H1 (cell line): ENCODE data around the gene JAG2. TPM values are rescaled to one million over a fixed set of nuclear protein-coding genes. Genes with fewer than 3 reads are reported as not detected.

Experiments
- BRCA1 ChIP-seq: IDR thresholded peaks from 2 replicates; pipeline ENCODE4 v1.6.1; 2012; ENCODE audit warnings: low read depth, low read length, improper control_type of control experiment
- CHD2 ChIP-seq: IDR thresholded peaks from 2 replicates; pipeline ENCODE4 v1.6.1; 2012; ENCODE audit warnings: low read length, improper control_type of control experiment
- GTF2F1 ChIP-seq: IDR thresholded peaks from 2 replicates; pipeline ENCODE4 v1.6.1; 2012; ENCODE audit warnings: low read depth, low read length, improper control_type of control experiment, borderline replicate concordance
- POLR2A ChIP-seq, 2 experiments: IDR thresholded peaks; 1 replicate in 1 of 2; 2 replicates in 1 of 2; pipeline ENCODE4 v1.6.1; 2011; ENCODE audit warnings: low read depth in 2 of 2, low read length in 2 of 2, mild to moderate bottlenecking in 2 of 2; ENCODE audit errors: control extremely low read depth in 1 of 2
- POLR2AphosphoS5 ChIP-seq: IDR thresholded peaks from 2 replicates; pipeline ENCODE4 v1.6.1; 2011; ENCODE audit warnings: low read depth, low read length
- RBBP5 ChIP-seq: IDR thresholded peaks from 2 replicates; pipeline ENCODE4 v1.7.1; 2012; ENCODE audit warnings: low read depth, mild to moderate bottlenecking, inconsistent platforms, low read length, moderate library complexity, borderline replicate concordance
- TAF1 ChIP-seq: IDR thresholded peaks from 2 replicates; pipeline ENCODE4 v1.6.1; 2011; ENCODE audit warnings: mild to moderate bottlenecking, low read depth, low read length
- polyA plus RNA-seq, 7 experiments: library from polyadenylated mRNA; depleted of rRNA in 3 of 7; stranded (reverse) in 5 of 7; unstranded in 2 of 7; fragments of >200 nt in 5 of 7; fragments of 200-250 nt in 2 of 7; gene quantifications; 1 replicate in 5 of 7; 2 replicates in 1 of 7; 4 replicates in 1 of 7; pipeline versions ENCODE4 v1.2.1 to v1.2.3, GENCODE V29; 2011 to 2013; ENCODE audit warnings: missing spikeins in 2 of 7, mixed read lengths in 2 of 7
- total RNA-seq: library from RNA; stranded (reverse); fragmentation: NEBNext Ultra II Directional; extraction: Animal tissue kit (Norgen Biotek cat#: 25700); gene quantifications from 2 replicates; pipeline ENCODE4 v1.2.1, GENCODE V29; 2021

JAG2 gene
- total and polyA plus RNA-seq, 2 of the 8 experiments (the other 6 are each of a cell fraction or from before 2014, with no cell fraction given), result 2.8 to 6.2 TPM

DNA sequence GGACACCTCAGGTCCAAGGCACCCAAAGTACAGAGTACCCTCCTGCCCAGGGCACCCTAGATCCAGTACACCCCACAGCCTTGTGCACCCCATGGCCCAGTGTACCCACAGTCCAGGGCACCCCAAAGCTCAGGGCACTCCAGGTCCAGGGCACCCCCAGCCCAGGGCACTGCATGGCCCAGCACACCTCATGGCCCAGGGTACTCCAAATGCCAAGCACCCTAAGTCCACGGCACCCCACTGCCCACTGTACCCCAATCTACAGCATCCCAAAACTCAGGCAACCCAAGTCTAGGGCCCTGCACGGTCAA, 6.0 kb downstream of the JAG2 start (continued):
- TF ChIP-seq TAF1, result no peak
- no peak for TF ChIP-seq CHD2
- no peak for TF ChIP-seq POLR2A (IDR thresholded peaks at IDR 0.05; ENCODE audit: control extremely low read depth in 1 of 2, low read depth in 2 of 2, low read length in 2 of 2)
- no peak for TF ChIP-seq RBBP5
- TF ChIP-seq GTF2F1, result no peak
- TF ChIP-seq BRCA1, result no peak
- no peak for TF ChIP-seq POLR2AphosphoS5
